Sigmoid colon (tissue), 4 donors: ENCODE results near the gene TEX48.

Source experiments
- EP300 ChIP-seq, 4 donors: sonication (generic); formaldehyde crosslinking; IDR thresholded peaks; one replicate each; pipeline ENCODE4 v1.6.1; 2017; ENCODE audit warnings: antibody characterized with exemption in 4 of 4
- POLR2A ChIP-seq, 2 donors: fragments of 450-650 bp; IDR thresholded peaks; one replicate each; pipeline ENCODE4 v1.6.1; 2016; ENCODE audit warnings: antibody characterized with exemption in 2 of 2, mild to moderate bottlenecking in 2 of 2, moderate library complexity in 2 of 2
- POLR2AphosphoS5 ChIP-seq, 4 donors: sonication (generic); formaldehyde crosslinking; IDR thresholded peaks; one replicate each; pipeline ENCODE4 v1.6.1; 2017; ENCODE audit warnings: antibody characterized with exemption in 4 of 4
- TF ChIP-seq, protein P1 (sequence below), 4 experiments: fragments of 450-650 bp in 3 of 4; fragments of 200-600 bp in 1 of 4; IDR thresholded peaks; one replicate each; pipeline ENCODE4 v1.5.1; 2016 to 2019; ENCODE audit warnings: antibody characterized with exemption in 4 of 4, mild to moderate bottlenecking in 3 of 4, moderate library complexity in 2 of 4

DNA sequence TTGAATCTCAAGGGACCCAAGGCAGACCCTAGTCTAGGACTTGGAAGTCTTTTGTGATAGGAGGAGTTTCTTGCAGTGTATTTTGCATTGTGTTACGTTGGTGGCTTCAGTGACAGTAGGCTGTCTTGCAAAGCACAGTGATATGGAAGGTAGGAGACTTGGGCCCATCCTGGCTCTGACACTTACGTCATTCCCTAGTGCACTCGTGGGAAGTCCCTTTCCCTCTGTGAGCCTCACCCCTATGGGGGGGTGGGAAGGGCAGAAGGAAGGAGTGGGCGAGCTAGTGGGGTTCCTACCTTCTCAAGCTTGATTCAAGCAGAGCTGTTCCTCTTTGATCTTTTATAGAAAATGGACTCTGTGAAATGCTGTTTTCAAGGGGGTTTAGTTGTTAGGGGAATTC is 15.1 kb downstream of the TEX48 start:
- TF ChIP-seq POLR2AphosphoS5 (IDR thresholded peaks at IDR 0.05) (no peak), POLR2A (IDR thresholded peaks at IDR 0.05) (no peak), EP300 (IDR thresholded peaks at IDR 0.05) (no peak)
- TF ChIP-seq, protein P1, sequence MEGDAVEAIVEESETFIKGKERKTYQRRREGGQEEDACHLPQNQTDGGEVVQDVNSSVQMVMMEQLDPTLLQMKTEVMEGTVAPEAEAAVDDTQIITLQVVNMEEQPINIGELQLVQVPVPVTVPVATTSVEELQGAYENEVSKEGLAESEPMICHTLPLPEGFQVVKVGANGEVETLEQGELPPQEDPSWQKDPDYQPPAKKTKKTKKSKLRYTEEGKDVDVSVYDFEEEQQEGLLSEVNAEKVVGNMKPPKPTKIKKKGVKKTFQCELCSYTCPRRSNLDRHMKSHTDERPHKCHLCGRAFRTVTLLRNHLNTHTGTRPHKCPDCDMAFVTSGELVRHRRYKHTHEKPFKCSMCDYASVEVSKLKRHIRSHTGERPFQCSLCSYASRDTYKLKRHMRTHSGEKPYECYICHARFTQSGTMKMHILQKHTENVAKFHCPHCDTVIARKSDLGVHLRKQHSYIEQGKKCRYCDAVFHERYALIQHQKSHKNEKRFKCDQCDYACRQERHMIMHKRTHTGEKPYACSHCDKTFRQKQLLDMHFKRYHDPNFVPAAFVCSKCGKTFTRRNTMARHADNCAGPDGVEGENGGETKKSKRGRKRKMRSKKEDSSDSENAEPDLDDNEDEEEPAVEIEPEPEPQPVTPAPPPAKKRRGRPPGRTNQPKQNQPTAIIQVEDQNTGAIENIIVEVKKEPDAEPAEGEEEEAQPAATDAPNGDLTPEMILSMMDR (IDR thresholded peaks at IDR 0.05): no peak
